K562 treated with DMSO at 1 percent for 4 hours (cell line): Measurements from ENCODE around the gene STOML3. TPM values are rescaled to one million over a fixed set of nuclear protein-coding genes. Genes with fewer than 3 reads are reported as not detected.

Experiments
- total RNA-seq: library from RNA; unstranded; fragments of 300-600 nt; gene quantifications from 2 replicates; pipeline ENCODE4 v1.2.3, GENCODE V29; 2022; ENCODE audit not compliant: insufficient read depth

STOML3 gene, protein sequence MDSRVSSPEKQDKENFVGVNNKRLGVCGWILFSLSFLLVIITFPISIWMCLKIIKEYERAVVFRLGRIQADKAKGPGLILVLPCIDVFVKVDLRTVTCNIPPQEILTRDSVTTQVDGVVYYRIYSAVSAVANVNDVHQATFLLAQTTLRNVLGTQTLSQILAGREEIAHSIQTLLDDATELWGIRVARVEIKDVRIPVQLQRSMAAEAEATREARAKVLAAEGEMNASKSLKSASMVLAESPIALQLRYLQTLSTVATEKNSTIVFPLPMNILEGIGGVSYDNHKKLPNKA
- total RNA-seq, result not detected in 2 replicates

DNA sequence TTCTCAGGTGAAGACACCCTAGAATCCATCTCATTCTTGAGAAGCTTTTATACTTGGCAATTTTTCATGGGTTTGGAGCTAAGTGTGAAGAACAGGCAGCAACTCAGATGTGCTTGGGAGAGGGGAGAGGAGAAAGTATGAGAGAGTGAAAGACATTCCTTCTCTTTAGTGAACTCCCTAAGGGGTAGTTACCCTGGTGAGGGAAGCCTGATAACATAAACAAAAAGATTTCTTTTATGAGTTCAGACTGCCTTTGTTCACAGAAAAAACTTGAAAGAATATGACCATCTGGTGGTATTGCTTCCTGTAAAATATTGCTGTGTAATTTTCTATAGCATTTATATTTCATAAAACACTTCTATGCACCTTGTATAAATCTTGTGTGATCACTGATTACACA is at the start of gene STOML3:
Gene STOML3, minus strand, starts transcription at position 139 of the 400 bp plus-strand sequence. Its CDS starts 110 bp downstream, at position 29.

DNA sequence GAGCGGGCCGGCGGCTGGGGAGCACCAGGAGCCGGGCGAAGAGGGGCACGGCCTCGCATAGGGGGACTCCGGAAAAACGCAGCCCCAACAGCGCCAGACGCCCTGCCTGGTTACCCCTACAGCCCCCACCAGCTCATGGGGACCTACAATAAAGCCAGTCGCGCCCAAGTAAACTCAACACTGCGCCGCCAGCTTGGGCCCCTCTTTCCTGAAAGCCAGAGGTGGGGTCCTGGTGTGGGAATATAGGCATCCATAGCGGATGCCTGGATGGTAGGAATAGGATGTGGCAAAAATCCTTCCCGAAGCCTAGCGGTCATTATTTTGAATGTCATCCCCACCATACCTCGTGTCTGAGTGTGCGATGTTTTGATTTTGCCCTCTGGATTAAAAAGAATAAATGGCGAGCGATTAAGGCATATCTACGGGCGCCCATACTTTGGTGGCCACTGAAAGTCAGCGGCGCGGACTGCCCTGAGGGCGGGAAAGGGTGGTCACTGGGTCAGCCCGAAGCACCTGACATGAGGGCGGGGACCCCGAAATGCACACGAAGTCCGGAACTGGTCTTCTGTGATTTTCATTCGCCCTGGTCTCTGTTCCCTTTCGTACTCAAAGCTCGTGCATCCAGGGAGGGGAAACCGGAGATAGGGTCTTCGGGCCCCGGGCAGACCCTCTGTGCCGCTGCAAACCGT is 47.4 kb upstream of the STOML3 start, which contains the start of the genes NHLRC3 and PROSER1:
Gene NHLRC3, plus strand, starts transcription at position 577 of the 689 bp plus-strand sequence. CDS start 184 bp downstream, outside the sequence.
Gene PROSER1, minus strand, starts transcription at position 210 of the 689 bp plus-strand sequence. CDS start 847 bp downstream, outside the sequence.

Other genes with a start within 250 kb of the STOML3 start
- gene PROSER1, start 47.3 kb upstream of the STOML3 start, total RNA-seq, result 16.5 and 16.6 TPM in 2 replicates
- gene NHLRC3, start 47.6 kb upstream of the STOML3 start, total RNA-seq, result 5.7 and 5.9 TPM in 2 replicates